22Rv1 (cell line): ENCODE results near the gene FBXL16.

Experiments
- ZFX ChIP-seq: fragments of 450-650 bp; IDR thresholded peaks from 2 replicates; pipeline ENCODE4 v1.6.1; 2017; ENCODE audit warnings: antibody characterized with exemption, borderline replicate concordance
- TF ChIP-seq, protein P1 (sequence below): fragments of 450-650 bp; IDR thresholded peaks from 2 replicates; pipeline ENCODE4 v1.5.1; 2017; ENCODE audit warnings: mild to moderate bottlenecking

- TF ChIP-seq, protein P1, sequence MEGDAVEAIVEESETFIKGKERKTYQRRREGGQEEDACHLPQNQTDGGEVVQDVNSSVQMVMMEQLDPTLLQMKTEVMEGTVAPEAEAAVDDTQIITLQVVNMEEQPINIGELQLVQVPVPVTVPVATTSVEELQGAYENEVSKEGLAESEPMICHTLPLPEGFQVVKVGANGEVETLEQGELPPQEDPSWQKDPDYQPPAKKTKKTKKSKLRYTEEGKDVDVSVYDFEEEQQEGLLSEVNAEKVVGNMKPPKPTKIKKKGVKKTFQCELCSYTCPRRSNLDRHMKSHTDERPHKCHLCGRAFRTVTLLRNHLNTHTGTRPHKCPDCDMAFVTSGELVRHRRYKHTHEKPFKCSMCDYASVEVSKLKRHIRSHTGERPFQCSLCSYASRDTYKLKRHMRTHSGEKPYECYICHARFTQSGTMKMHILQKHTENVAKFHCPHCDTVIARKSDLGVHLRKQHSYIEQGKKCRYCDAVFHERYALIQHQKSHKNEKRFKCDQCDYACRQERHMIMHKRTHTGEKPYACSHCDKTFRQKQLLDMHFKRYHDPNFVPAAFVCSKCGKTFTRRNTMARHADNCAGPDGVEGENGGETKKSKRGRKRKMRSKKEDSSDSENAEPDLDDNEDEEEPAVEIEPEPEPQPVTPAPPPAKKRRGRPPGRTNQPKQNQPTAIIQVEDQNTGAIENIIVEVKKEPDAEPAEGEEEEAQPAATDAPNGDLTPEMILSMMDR, result no peak
- TF ChIP-seq ZFX, result no peak
These were observed 5.0 kb upstream of the FBXL16 start for GRCh38 chr16:710500-711075.
